Measurements from ENCODE around the gene CHFR. TPM values are rescaled to one million over a fixed set of nuclear protein-coding genes. Genes with fewer than 3 reads are reported as not detected.

The CHFR gene
- total and polyA plus RNA-seq, 2 donors (not counting 3 experiments of a cell fraction or from before 2014, with no cell fraction given) = 45.4 to 66.5 TPM

DNA sequence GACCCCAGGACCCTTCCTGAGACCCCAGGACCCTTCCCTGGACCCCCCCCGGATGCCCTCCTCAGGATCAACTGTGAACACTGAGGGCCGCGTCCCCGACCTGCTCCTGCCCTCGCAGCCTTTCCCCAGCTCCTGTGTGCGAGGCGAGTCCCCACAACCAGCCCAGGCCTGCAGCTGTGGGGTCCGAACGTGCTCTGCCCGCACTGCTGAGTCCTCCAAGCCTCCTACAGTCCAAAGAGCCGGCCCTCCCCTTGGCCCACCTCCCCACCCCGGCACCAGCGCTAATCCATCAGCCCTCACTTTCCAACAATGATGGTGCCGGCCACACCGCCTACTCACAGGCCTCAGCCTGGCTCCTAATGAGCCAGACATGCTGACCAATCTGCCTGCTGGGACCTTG lies 99.5 kb downstream of the CHFR start:
- Histone ChIP-seq H3K4me1 (ENCODE audit: control insufficient read depth, extremely low read depth, insufficient read depth, low read length) (no peaks in the 10 kb centered on the region), H3K36me3 (ENCODE audit: control insufficient read depth in 2 of 2, extremely low read depth in 1 of 2, insufficient read depth in 2 of 2, low read length in 2 of 2) (peaks cover 8 to 59% of the 10 kb centered on the region in 2 experiments)

DNA sequence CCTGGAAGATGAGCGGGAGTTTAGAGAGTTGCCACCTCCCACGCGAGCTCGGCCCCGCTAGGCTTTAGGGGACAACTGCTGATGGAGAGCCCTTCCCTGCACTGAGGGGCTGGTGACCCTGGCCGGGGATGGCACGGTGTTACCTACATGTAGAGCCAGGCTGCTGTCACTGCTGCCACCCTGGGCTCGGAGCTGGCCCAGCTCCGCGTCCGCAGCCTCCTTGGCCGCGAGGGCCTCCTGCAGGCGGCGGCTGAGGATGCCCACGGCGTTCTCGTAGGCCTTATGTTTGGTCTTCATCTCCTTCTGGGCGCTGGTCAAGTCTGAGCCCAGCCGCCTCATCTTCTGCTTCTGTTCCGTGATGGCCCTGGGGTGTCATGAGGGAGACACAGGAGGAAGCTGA lies 101.2 kb downstream of the CHFR start:
- BruUV-seq (replicated peaks) = no TSS peak
- peaks cover 11 to 63% of the 10 kb centered on the region in 2 experiments for H3K36me3 ChIP-seq (ENCODE audit: control insufficient read depth in 2 of 2, extremely low read depth in 1 of 2, insufficient read depth in 2 of 2, low read length in 2 of 2)
- no peak overlapping the region for H3K9ac ChIP-seq (replicated peaks; ENCODE audit: extremely low read depth, insufficient read depth, low read length)
- H3K27me3 ChIP-seq (ENCODE audit: control insufficient read depth in 2 of 2, insufficient read depth in 2 of 2, low read length in 2 of 2) = no peaks in the 10 kb centered on the region
- H3K9me3 ChIP-seq (replicated peaks; ENCODE audit: control insufficient read depth, insufficient read depth, low read length) = no peaks in the 10 kb centered on the region
- H3K4me1 ChIP-seq (ENCODE audit: control insufficient read depth, extremely low read depth, insufficient read depth, low read length) = no peaks in the 10 kb centered on the region
- TF ChIP-seq, protein P1, sequence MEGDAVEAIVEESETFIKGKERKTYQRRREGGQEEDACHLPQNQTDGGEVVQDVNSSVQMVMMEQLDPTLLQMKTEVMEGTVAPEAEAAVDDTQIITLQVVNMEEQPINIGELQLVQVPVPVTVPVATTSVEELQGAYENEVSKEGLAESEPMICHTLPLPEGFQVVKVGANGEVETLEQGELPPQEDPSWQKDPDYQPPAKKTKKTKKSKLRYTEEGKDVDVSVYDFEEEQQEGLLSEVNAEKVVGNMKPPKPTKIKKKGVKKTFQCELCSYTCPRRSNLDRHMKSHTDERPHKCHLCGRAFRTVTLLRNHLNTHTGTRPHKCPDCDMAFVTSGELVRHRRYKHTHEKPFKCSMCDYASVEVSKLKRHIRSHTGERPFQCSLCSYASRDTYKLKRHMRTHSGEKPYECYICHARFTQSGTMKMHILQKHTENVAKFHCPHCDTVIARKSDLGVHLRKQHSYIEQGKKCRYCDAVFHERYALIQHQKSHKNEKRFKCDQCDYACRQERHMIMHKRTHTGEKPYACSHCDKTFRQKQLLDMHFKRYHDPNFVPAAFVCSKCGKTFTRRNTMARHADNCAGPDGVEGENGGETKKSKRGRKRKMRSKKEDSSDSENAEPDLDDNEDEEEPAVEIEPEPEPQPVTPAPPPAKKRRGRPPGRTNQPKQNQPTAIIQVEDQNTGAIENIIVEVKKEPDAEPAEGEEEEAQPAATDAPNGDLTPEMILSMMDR (IDR thresholded peaks at IDR 0.05; ENCODE audit: extremely low read depth in 1 of 2, insufficient read depth in 1 of 2, low read depth in 1 of 2, low read length in 2 of 2) = no peak
- TF ChIP-seq MYC (IDR thresholded peaks at IDR 0.05; ENCODE audit: low read depth, low read length) = no peak
- TF ChIP-seq FOS (IDR thresholded peaks at IDR 0.05; ENCODE audit: borderline replicate concordance, insufficient read depth, low read length) = no peak
- no peak for TF ChIP-seq JUN (IDR thresholded peaks at IDR 0.05; ENCODE audit: borderline replicate concordance, insufficient read depth, insufficient read length, low read depth)
- TF ChIP-seq POLR2AphosphoS5 (IDR thresholded peaks at IDR 0.05; ENCODE audit: insufficient read depth, low read depth, low read length) = no peak
- no peak for TF ChIP-seq POLR2A (IDR thresholded peaks at IDR 0.05; ENCODE audit: low read depth, low read length)
- no peak for TF ChIP-seq GATA2 (IDR thresholded peaks at IDR 0.05; ENCODE audit: insufficient read depth, insufficient read length, low read depth, low read length)
- no peak for TF ChIP-seq EZH2 (IDR thresholded peaks at IDR 0.05; ENCODE audit: borderline replicate concordance, low read depth, low read length, severe bottlenecking)
- TF ChIP-seq, protein P2, sequence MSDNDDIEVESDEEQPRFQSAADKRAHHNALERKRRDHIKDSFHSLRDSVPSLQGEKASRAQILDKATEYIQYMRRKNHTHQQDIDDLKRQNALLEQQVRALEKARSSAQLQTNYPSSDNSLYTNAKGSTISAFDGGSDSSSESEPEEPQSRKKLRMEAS (IDR thresholded peaks at IDR 0.05; ENCODE audit: insufficient read depth, insufficient read length) = no peak
- H3K4me3 ChIP-seq (replicated peaks in 1 of 3; ENCODE audit: insufficient read depth in 1 of 3, low read depth in 1 of 3, low read length in 3 of 3) = no peak overlapping the region
- ChIA-PET CTCF (no interaction called here), POLR2A (no interaction called here)
- no peaks in the 10 kb centered on the region for H3K9me1 ChIP-seq (replicated peaks; ENCODE audit: control insufficient read depth, extremely low read depth, insufficient read depth, low read length)
- intact Hi-C loops (cut with micrococcal nuclease) (no loop called here), dilution Hi-C loops (cut with MboI; ENCODE audit: extremely low pct_ligation_motif_present, low sequenced_read_pairs) (no loop called here)
- no peak overlapping the region for H3K4me2 ChIP-seq (ENCODE audit: insufficient read depth, low read length)
- peaks cover 4% of the 10 kb centered on the region for H3K79me2 ChIP-seq (ENCODE audit: control insufficient read depth, insufficient read depth, low read length)
- FAIRE-seq (no peak), DNase-seq (ENCODE audit: low read depth, low spot score) (no peak)
- no peak overlapping the region for H2AFZ ChIP-seq (ENCODE audit: low read depth, low read length)
- no peak overlapping the region for H3K27ac ChIP-seq (ENCODE audit: insufficient read depth, low read depth, low read length)
- H4K20me1 ChIP-seq (replicated peaks; ENCODE audit: control insufficient read depth, extremely low read depth, insufficient read depth, low read length) = no peaks in the 10 kb centered on the region

More for the DNA sequence above, 99.5 kb downstream of the CHFR start:
- Histone ChIP-seq H2AFZ (ENCODE audit: low read depth, low read length) (no peak overlapping the region), H3K27me3 (ENCODE audit: control insufficient read depth in 2 of 2, insufficient read depth in 2 of 2, low read length in 2 of 2) (no peaks in the 10 kb centered on the region), H3K9me1 (replicated peaks; ENCODE audit: control insufficient read depth, extremely low read depth, insufficient read depth, low read length) (no peaks in the 10 kb centered on the region), H3K4me2 (ENCODE audit: insufficient read depth, low read length) (no peak overlapping the region), H4K20me1 (replicated peaks; ENCODE audit: control insufficient read depth, extremely low read depth, insufficient read depth, low read length) (no peaks in the 10 kb centered on the region), H3K79me2 (ENCODE audit: control insufficient read depth, insufficient read depth, low read length) (peaks cover 4% of the 10 kb centered on the region), H3K9me3 (replicated peaks; ENCODE audit: control insufficient read depth, insufficient read depth, low read length) (no peaks in the 10 kb centered on the region), H3K9ac (replicated peaks; ENCODE audit: extremely low read depth, insufficient read depth, low read length) (no peak overlapping the region), H3K4me3 (replicated peaks in 1 of 3; ENCODE audit: insufficient read depth in 1 of 3, low read depth in 1 of 3, low read length in 3 of 3) (no peak overlapping the region), H3K27ac (ENCODE audit: insufficient read depth, low read depth, low read length) (no peak overlapping the region)
- BruUV-seq (replicated peaks) = no TSS peak
- TF ChIP-seq, protein P2 (IDR thresholded peaks at IDR 0.05; ENCODE audit: insufficient read depth, insufficient read length) = no peak
- TF ChIP-seq, protein P1 (IDR thresholded peaks at IDR 0.05; ENCODE audit: extremely low read depth in 1 of 2, insufficient read depth in 1 of 2, low read depth in 1 of 2, low read length in 2 of 2) = no peak
- intact Hi-C loops (cut with micrococcal nuclease) = no loop called here
- FAIRE-seq (no peak), DNase-seq (ENCODE audit: low read depth, low spot score) (no peak)
- CTCF ChIA-PET = no interaction called here
- POLR2A ChIA-PET = no interaction called here
- dilution Hi-C loops (cut with MboI; ENCODE audit: extremely low pct_ligation_motif_present, low sequenced_read_pairs) = no loop called here
